GM23338 (cell line): Measurements from ENCODE around the gene PIK3AP1. TPM values are rescaled to one million over a fixed set of nuclear protein-coding genes. Genes with fewer than 3 reads are reported as not detected.

Experiments
- ATAC-seq: fragments of 200-7000 bp; cut with Tn5 transposase; 3 replicates; pipeline ENCODE4 v1.9.1; 2020
- DNase-seq: peaks from one replicate; pipeline ENCODE4 v3.0.0-alpha.2; 2015; ENCODE audit warnings: low spot score
- H2AFZ ChIP-seq: fragments of 200-600 bp; sonication (generic); 2 replicates; pipeline ENCODE4 v1.8.0; 2016; ENCODE audit warnings: antibody characterized with exemption, mild to moderate bottlenecking, moderate library complexity
- H3F3A ChIP-seq: fragments of 200-600 bp; sonication (generic); replicated peaks from 2 replicates; pipeline ENCODE4 v1.8.0; 2017; ENCODE audit warnings: antibody characterized with exemption, mixed run types, low read depth
- H3K27ac ChIP-seq: fragments of 200-600 bp; sonication (generic); 2 replicates; pipeline ENCODE4 v1.6.1; 2016; ENCODE audit warnings: low read depth
- H3K27me3 ChIP-seq: fragments of 200-600 bp; sonication (generic); 2 replicates; pipeline ENCODE4 v1.8.0; 2016; ENCODE audit warnings: mild to moderate bottlenecking, mixed run types, moderate library complexity; ENCODE audit not compliant: insufficient read depth
- H3K36me3 ChIP-seq: fragments of 200-600 bp; sonication (generic); 2 replicates; pipeline ENCODE4 v1.8.0; 2016; ENCODE audit warnings: mild to moderate bottlenecking; ENCODE audit not compliant: insufficient read depth
- H3K4me1 ChIP-seq: fragments of 200-600 bp; sonication (generic); 2 replicates; pipeline ENCODE4 v1.8.0; 2016; ENCODE audit warnings: mild to moderate bottlenecking, moderate library complexity; ENCODE audit not compliant: insufficient read depth
- H3K4me2 ChIP-seq: fragments of 200-600 bp; sonication (generic); 2 replicates; pipeline ENCODE4 v1.7.1; 2017; ENCODE audit warnings: mixed run types
- H3K4me3 ChIP-seq: fragments of 200-600 bp; sonication (generic); 2 replicates; pipeline ENCODE4 v1.6.1; 2016; ENCODE audit warnings: mixed run types
- H3K79me2 ChIP-seq: fragments of 200-600 bp; sonication (generic); replicated peaks from 2 replicates; pipeline ENCODE4 v1.8.0; 2017; ENCODE audit warnings: mild to moderate bottlenecking; ENCODE audit not compliant: insufficient read depth
- H3K9me2 ChIP-seq: fragments of 200-600 bp; sonication (generic); 2 replicates; pipeline ENCODE4 v1.8.0; 2017; ENCODE audit not compliant: insufficient read depth
- H4K20me1 ChIP-seq: fragments of 200-600 bp; sonication (generic); replicated peaks from 2 replicates; pipeline ENCODE4 v1.8.0; 2017; ENCODE audit warnings: mild to moderate bottlenecking; ENCODE audit not compliant: insufficient read depth
- H3K27ac Mint-ChIP-seq: 2 replicates; pipeline ENCODE4 v1.8.0; 2020; ENCODE audit warnings: inconsistent platforms, mild to moderate bottlenecking, moderate library complexity, mixed read lengths
- H3K27me3 Mint-ChIP-seq: 3 replicates; pipeline ENCODE4 v1.8.0; 2022; ENCODE audit warnings: low read depth, mild to moderate bottlenecking, moderate library complexity, mixed read lengths, inconsistent platforms; ENCODE audit not compliant: insufficient read depth, poor library complexity
- H3K36me3 Mint-ChIP-seq: 3 replicates; pipeline ENCODE4 v1.8.0; 2021; ENCODE audit warnings: low read depth, mild to moderate bottlenecking, inconsistent platforms, moderate library complexity, mixed read lengths
- H3K4me1 Mint-ChIP-seq: 3 replicates; pipeline ENCODE4 v1.8.0; 2020; ENCODE audit warnings: mild to moderate bottlenecking, inconsistent platforms, mixed read lengths
- H3K4me3 Mint-ChIP-seq: 3 replicates; pipeline ENCODE4 v1.8.0; 2021; ENCODE audit warnings: moderate library complexity, mild to moderate bottlenecking, inconsistent platforms, mixed read lengths
- H3K9me3 Mint-ChIP-seq: 3 replicates; pipeline ENCODE4 v1.8.0; 2020; ENCODE audit warnings: moderate library complexity, mild to moderate bottlenecking, inconsistent platforms, mixed read lengths
- CTCF ChIP-seq, 2 experiments: fragments of 200-600 bp in 1 of 2; sonication (generic) in 1 of 2; conservative IDR thresholded peaks; 2 replicates each; pipeline versions ENCODE4 v1.5.1 to v1.6.1; 2016 to 2017; ENCODE audit warnings: antibody characterized with exemption in 2 of 2, low read depth in 2 of 2, mild to moderate bottlenecking in 2 of 2, moderate library complexity in 1 of 2
- ETS1 ChIP-seq: IDR thresholded peaks from 2 replicates; pipeline ENCODE4 v1.6.1; 2016; ENCODE audit warnings: antibody characterized with exemption
- JUNB ChIP-seq: IDR thresholded peaks from one replicate; pipeline ENCODE4 v1.6.1; 2016; ENCODE audit warnings: antibody characterized with exemption; ENCODE audit not compliant: unreplicated experiment
- NANOG ChIP-seq: IDR thresholded peaks from 2 replicates; pipeline ENCODE4 v1.6.1; 2016; ENCODE audit warnings: antibody characterized with exemption, borderline replicate concordance
- POLR2AphosphoS5 ChIP-seq: IDR thresholded peaks from 2 replicates; pipeline ENCODE4 v1.6.1; 2016; ENCODE audit warnings: antibody characterized with exemption, low read depth
- STAT1 ChIP-seq: IDR thresholded peaks from one replicate; pipeline ENCODE4 v1.6.1; 2016; ENCODE audit warnings: antibody characterized with exemption; ENCODE audit not compliant: unreplicated experiment
- ZNF462 ChIP-seq: fragments of 250-450 bp; sonication (Bioruptor Pico); IDR thresholded peaks from 2 replicates; pipeline ENCODE4 v1.5.0; 2020; ENCODE audit warnings: mild to moderate bottlenecking, moderate library complexity
- polyA plus RNA-seq: library from polyadenylated mRNA; unstranded; fragments of >200 nt; fragmentation: Nextera tagmentation; extraction: Ambion mirVana; gene quantifications from 2 replicates; pipeline ENCODE4 v1.2.1, GENCODE V29; 2016
- total RNA-seq: library from RNA; depleted of rRNA; stranded (reverse); fragments of >200 nt; shearing (Covaris generic); gene quantifications from 2 replicates; pipeline ENCODE4 v1.2.3, GENCODE V29; 2014

PIK3AP1 gene
- total and polyA plus RNA-seq, 2 experiments from 2014 or later: 0.65 to 2.3 TPM

- no peak for TF ChIP-seq ZNF462 (CRISPR knock-in tag)
- no peak for TF ChIP-seq ETS1
- no peak for TF ChIP-seq CTCF (conservative IDR thresholded peaks at IDR 0.05; ENCODE audit: low read depth in 2 of 2)
- no peak for TF ChIP-seq JUNB
- TF ChIP-seq STAT1: no peak
These were observed 82.2 kb downstream of the PIK3AP1 start (continued) for GRCh38 chr10:96638120-96638519.

- Mint-ChIP-seq H3K9me3 (no peaks in the 10 kb centered on the region), H3K27ac (no peak overlapping the region), H3K36me3 (no peaks in the 10 kb centered on the region), H3K27me3 (peaks cover 4% of the 10 kb centered on the region), H3K4me3 (no peak overlapping the region), H3K4me1 (no peaks in the 10 kb centered on the region)
- H4K20me1 ChIP-seq: no peaks in the 10 kb centered on the region
- H3K36me3 ChIP-seq: no peaks in the 10 kb centered on the region
- H3K4me3 ChIP-seq: no peak overlapping the region
- H2AFZ ChIP-seq: no peak overlapping the region
- no peaks in the 10 kb centered on the region for H3K27me3 ChIP-seq
- no peaks in the 10 kb centered on the region for H3K9me2 ChIP-seq
- H3F3A ChIP-seq: no peaks in the 10 kb centered on the region
- no peak overlapping the region for H3K27ac ChIP-seq
- no peak overlapping the region for H3K4me2 ChIP-seq
- no peaks in the 10 kb centered on the region for H3K4me1 ChIP-seq
- H3K79me2 ChIP-seq: no peaks in the 10 kb centered on the region
- no peak for DNase-seq
- ATAC-seq: no peak
- TF ChIP-seq NANOG: no peak
- no peak for TF ChIP-seq ETS1
- TF ChIP-seq POLR2AphosphoS5: no peak
These were observed 82.6 kb downstream of the PIK3AP1 start for GRCh38 chr10:96637709-96638108.
